ENCODE data around the gene CCNT2.

DNA sequence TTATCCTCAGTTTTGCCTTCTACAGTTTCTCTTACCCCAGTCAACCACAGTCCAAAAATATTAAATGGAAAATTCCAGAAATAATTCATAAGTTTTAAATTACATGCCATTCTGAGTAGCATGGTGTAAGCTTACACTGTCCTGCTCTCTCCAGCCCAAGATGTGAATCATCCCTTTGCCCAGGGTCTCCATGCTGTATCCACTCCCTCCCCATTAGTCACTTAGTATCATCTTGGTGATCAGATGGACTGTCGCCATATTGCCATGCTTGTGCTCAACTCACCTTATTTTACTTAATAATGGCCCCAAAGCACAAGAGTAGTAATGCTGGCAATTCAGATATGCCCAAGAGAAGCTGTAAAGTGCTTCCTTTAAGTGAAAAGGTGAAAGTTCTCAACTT lies 18.5 kb upstream of the CCNT2 start:
- TF ChIP-seq, protein P1, sequence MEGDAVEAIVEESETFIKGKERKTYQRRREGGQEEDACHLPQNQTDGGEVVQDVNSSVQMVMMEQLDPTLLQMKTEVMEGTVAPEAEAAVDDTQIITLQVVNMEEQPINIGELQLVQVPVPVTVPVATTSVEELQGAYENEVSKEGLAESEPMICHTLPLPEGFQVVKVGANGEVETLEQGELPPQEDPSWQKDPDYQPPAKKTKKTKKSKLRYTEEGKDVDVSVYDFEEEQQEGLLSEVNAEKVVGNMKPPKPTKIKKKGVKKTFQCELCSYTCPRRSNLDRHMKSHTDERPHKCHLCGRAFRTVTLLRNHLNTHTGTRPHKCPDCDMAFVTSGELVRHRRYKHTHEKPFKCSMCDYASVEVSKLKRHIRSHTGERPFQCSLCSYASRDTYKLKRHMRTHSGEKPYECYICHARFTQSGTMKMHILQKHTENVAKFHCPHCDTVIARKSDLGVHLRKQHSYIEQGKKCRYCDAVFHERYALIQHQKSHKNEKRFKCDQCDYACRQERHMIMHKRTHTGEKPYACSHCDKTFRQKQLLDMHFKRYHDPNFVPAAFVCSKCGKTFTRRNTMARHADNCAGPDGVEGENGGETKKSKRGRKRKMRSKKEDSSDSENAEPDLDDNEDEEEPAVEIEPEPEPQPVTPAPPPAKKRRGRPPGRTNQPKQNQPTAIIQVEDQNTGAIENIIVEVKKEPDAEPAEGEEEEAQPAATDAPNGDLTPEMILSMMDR (IDR thresholded peaks at IDR 0.05; ENCODE audit: borderline replicate concordance, extremely low read depth, low read length, poor library complexity, severe bottlenecking): no peak
- TF ChIP-seq EZH2 (IDR thresholded peaks at IDR 0.05; ENCODE audit: borderline replicate concordance, low read depth, low read length, severe bottlenecking): no peak

Measured in DND-41 (cell line).